HCT116 (cell line): Measurements from ENCODE around the gene CNTN2. TPM values are rescaled to one million over a fixed set of nuclear protein-coding genes. Genes with fewer than 3 reads are reported as not detected.

Experiments used
- ATAC-seq: fragments of 200-7000 bp; cut with Tn5 transposase; 2 replicates; pipeline ENCODE4 v1.9.1; 2020; ENCODE audit warnings: mild to moderate bottlenecking, moderate library complexity
- BruUV-seq: library from RNA; stranded (reverse); fragments of 400-500 nt; replicated peaks from 2 replicates; lab custom pipeline; 2021; lab: Mats Ljungman, UMichigan
- CTCF ChIA-PET: fragments of 300-600 bp; sonication (Branson Sonifier 250); formaldehyde crosslinking; loops from one replicate; lab custom pipeline; 2021; ENCODE audit warnings: antibody characterized with exemption; lab: Charles Lee
- POLR2A ChIA-PET: fragments of 300-600, 350-600 bp; sonication (Branson Sonifier 250); formaldehyde crosslinking; loops from one replicate; lab custom pipeline; 2021; ENCODE audit warnings: antibody characterized with exemption; lab: Charles Lee
- RAD21 ChIA-PET, 2 experiments: fragments of 300-600 bp; sonication (Branson Sonifier 250); formaldehyde crosslinking; loops; one replicate each; lab custom pipeline; 2023; ENCODE audit warnings: low total read pairs in 2 of 2; ENCODE audit not compliant: uncharacterized antibody in 2 of 2, unreplicated experiment in 2 of 2, low non-redundant PET in 1 of 2; lab: Charles Lee
- DNase-seq: peaks from one replicate; pipeline ENCODE4 v3.0.0-alpha.2; 2010; ENCODE audit warnings: low read depth, low spot score
- H2AFZ ChIP-seq: fragments of 200-600 bp; shearing (Covaris generic), sonication (generic); 2 replicates; pipeline ENCODE4 v1.6.1; 2017; ENCODE audit warnings: low read depth, mixed run types, mixed read lengths, antibody characterized with exemption, low read length; ENCODE audit not compliant: poor library complexity, severe bottlenecking
- H3K27ac ChIP-seq: 2 replicates; pipeline ENCODE4 v1.5.1; 2012; ENCODE audit warnings: low read depth, low read length
- H3K27me3 ChIP-seq: fragments of 200-600 bp; sonication (generic); 2 replicates; pipeline ENCODE4 v1.6.1; 2016; ENCODE audit warnings: mixed run types, low read length, mixed read lengths; ENCODE audit not compliant: insufficient read depth
- H3K36me3 ChIP-seq, 2 experiments: fragments of 200-500 bp in 1 of 2; fragments of 200-600 bp in 1 of 2; sonication (Bioruptor generic) in 1 of 2; sonication (generic) in 1 of 2; 2 replicates each; pipeline versions ENCODE4 v1.5.1 to v1.6.1; 2014 to 2016; ENCODE audit warnings: low read length in 2 of 2, inconsistent platforms in 1 of 2, mixed read lengths in 1 of 2, mixed run types in 1 of 2; ENCODE audit not compliant: insufficient read depth in 2 of 2, control insufficient read depth in 1 of 2
- H3K4me1 ChIP-seq, 2 experiments: fragments of 200-600 bp in 1 of 2; sonication (generic) in 1 of 2; 2 replicates each; pipeline versions ENCODE4 v1.5.1 to v1.6.1; 2012 to 2017; ENCODE audit warnings: low read length in 2 of 2, inconsistent platforms in 1 of 2, mild to moderate bottlenecking in 1 of 2, mixed read lengths in 1 of 2, mixed run types in 1 of 2, moderate library complexity in 1 of 2; ENCODE audit not compliant: insufficient read depth in 2 of 2, control insufficient read depth in 1 of 2
- H3K4me2 ChIP-seq: fragments of 200-600 bp; sonication (generic); 2 replicates; pipeline ENCODE4 v1.6.1; 2017; ENCODE audit warnings: mixed run types, low read length, mixed read lengths
- H3K4me3 ChIP-seq, 2 experiments: fragments of 200-600 bp in 1 of 2; sonication (generic) in 1 of 2; replicated peaks in 1 of 2; 2 replicates each; pipeline ENCODE4 v1.5.1; 2011 to 2016; ENCODE audit warnings: low read length in 2 of 2, control low read depth in 1 of 2, low read depth in 1 of 2, mild to moderate bottlenecking in 1 of 2, mixed read lengths in 1 of 2, mixed run types in 1 of 2
- H3K79me2 ChIP-seq: fragments of 200-600 bp; sonication (generic); 2 replicates; pipeline ENCODE4 v1.6.1; 2017; ENCODE audit warnings: mild to moderate bottlenecking, mixed run types, low read length, moderate library complexity, mixed read lengths; ENCODE audit not compliant: insufficient read depth
- H3K9ac ChIP-seq: fragments of 200-600 bp; sonication (generic); 2 replicates; pipeline ENCODE4 v1.6.1; 2016; ENCODE audit warnings: low read length, mixed read lengths
- H3K9me2 ChIP-seq: fragments of 200-600 bp; sonication (generic), shearing (Covaris generic); 2 replicates; pipeline ENCODE4 v1.6.1; 2017; ENCODE audit warnings: mixed run types, mild to moderate bottlenecking, moderate library complexity; ENCODE audit not compliant: insufficient read depth
- H3K9me3 ChIP-seq, 2 experiments: fragments of 200-500 bp in 1 of 2; fragments of 200-600 bp in 1 of 2; sonication (Bioruptor generic) in 1 of 2; sonication (generic) in 1 of 2; 2 replicates each; pipeline ENCODE4 v1.6.1; 2014 to 2017; ENCODE audit warnings: low read length in 2 of 2, mixed read lengths in 2 of 2, inconsistent platforms in 1 of 2, low read depth in 1 of 2, mild to moderate bottlenecking in 1 of 2, mixed run types in 1 of 2, moderate library complexity in 1 of 2; ENCODE audit not compliant: control insufficient read depth in 1 of 2, insufficient read depth in 1 of 2
- H4K20me1 ChIP-seq: fragments of 200-600 bp; sonication (generic), shearing (Covaris generic); 2 replicates; pipeline ENCODE4 v1.6.1; 2017; ENCODE audit warnings: mixed run types, mild to moderate bottlenecking, moderate library complexity; ENCODE audit not compliant: insufficient read depth
- CBX3 ChIP-seq: IDR thresholded peaks from 2 replicates; pipeline ENCODE4 v1.6.1; 2012; ENCODE audit warnings: low read depth
- EGR1 ChIP-seq: IDR thresholded peaks from 2 replicates; pipeline ENCODE4 v1.6.1; 2012; ENCODE audit warnings: low read depth
- ELF1 ChIP-seq: IDR thresholded peaks from 2 replicates; pipeline ENCODE4 v1.6.1; 2012; ENCODE audit warnings: low read depth, borderline replicate concordance
- EZH2 ChIP-seq: fragments of 200-600 bp; sonication (generic); IDR thresholded peaks from 2 replicates; pipeline ENCODE4 v1.6.1; 2017; ENCODE audit warnings: antibody characterized with exemption, mixed run types
- EZH2phosphoT487 ChIP-seq: fragments of 200-600 bp; IDR thresholded peaks from 2 replicates; pipeline ENCODE4 v1.6.1; 2018; ENCODE audit warnings: antibody characterized with exemption, borderline replicate concordance
- JUND ChIP-seq: IDR thresholded peaks from 2 replicates; pipeline ENCODE4 v1.6.1; 2012
- POLR2A ChIP-seq: IDR thresholded peaks from 2 replicates; pipeline ENCODE4 v1.7.0; 2011; ENCODE audit warnings: borderline replicate concordance; ENCODE audit not compliant: insufficient read depth, insufficient read length; ENCODE audit errors: extremely low read depth
- POLR2AphosphoS5 ChIP-seq: IDR thresholded peaks from 2 replicates; pipeline ENCODE4 v1.6.1; 2011; ENCODE audit warnings: mild to moderate bottlenecking, low read depth, low read length, moderate library complexity
- SP1 ChIP-seq: IDR thresholded peaks from 2 replicates; pipeline ENCODE4 v1.6.1; 2012; ENCODE audit warnings: low read depth
- TCF7L2 ChIP-seq: IDR thresholded peaks from 2 replicates; pipeline ENCODE4 v1.7.0; 2011; ENCODE audit warnings: borderline replicate concordance, inconsistent platforms; ENCODE audit not compliant: insufficient read depth, insufficient read length; ENCODE audit errors: extremely low read depth
- ZFX ChIP-seq: fragments of 450-650 bp; IDR thresholded peaks from 2 replicates; pipeline ENCODE4 v1.6.1; 2017
- intact Hi-C: fragments of 100-400 bp; cut with micrococcal nuclease; formaldehyde crosslinking; loops from 2 replicates; pipeline ENCODE4 v1.10.0; 2022
- total RNA-seq: library from RNA; stranded (reverse); gene quantifications from one replicate; pipeline ENCODE4 v1.2.1, GENCODE V29; 2021; ENCODE audit not compliant: unreplicated experiment
- TF ChIP-seq, protein P1 (sequence below), 3 experiments: fragments of 200-600 bp in 1 of 3; sonication (generic) in 1 of 3; IDR thresholded peaks in 2 of 3; conservative IDR thresholded peaks in 1 of 3; 2 replicates each; pipeline ENCODE4 v1.5.1; 2012 to 2017; ENCODE audit warnings: low read depth in 2 of 3, low read length in 2 of 3, antibody characterized with exemption in 1 of 3, borderline replicate concordance in 1 of 3, control low read depth in 1 of 3, mild to moderate bottlenecking in 1 of 3, mixed read lengths in 1 of 3, mixed run types in 1 of 3, moderate library complexity in 1 of 3; ENCODE audit not compliant: insufficient read depth in 1 of 3
- TF ChIP-seq, protein P2 (sequence below): IDR thresholded peaks from 2 replicates; pipeline ENCODE4 v1.6.1; 2012; ENCODE audit warnings: low read depth

The CNTN2 gene
- total RNA-seq, 1 experiment from 2014 or later, result 0.15 TPM

DNA sequence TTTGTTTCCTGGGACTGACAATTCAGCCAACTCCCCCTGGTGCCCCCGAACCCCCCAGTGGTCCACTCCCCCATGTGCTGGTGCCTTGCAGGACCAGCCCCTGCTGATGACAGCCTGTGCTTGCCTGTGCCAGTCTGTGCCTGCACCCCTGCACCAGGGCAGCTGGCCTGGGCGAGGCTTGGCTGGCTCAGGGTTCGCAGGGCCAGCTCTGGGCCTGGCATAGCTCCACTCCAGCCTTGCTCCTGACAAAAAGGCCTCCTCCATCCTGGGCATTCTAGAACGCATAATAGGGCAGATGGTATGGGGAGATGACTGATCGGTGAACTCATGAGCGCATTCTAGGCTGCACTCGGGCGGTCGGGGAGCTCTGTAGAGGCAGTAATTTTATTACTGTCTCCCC is 5.4 kb downstream of the CNTN2 start:
- DNase-seq, result no peak
- no peaks in the 10 kb centered on the region for H3K36me3 ChIP-seq
- no peak overlapping the region for H3K4me2 ChIP-seq
- RAD21 ChIA-PET, result no interaction called here
- H3K4me1 ChIP-seq, result no peaks in the 10 kb centered on the region
- no peaks in the 10 kb centered on the region for H3K9me2 ChIP-seq
- CTCF ChIA-PET, result interaction anchor here (1.9 kb wide), 1 partner anchor 13 kb away, joined by 6 read pairs; no protein-coding TSS in a partner anchor
- no peaks in the 10 kb centered on the region for H3K9me3 ChIP-seq
- POLR2A ChIA-PET, result no interaction called here
- no peak overlapping the region for H2AFZ ChIP-seq
- BruUV-seq, result no TSS peak
- no peak for ATAC-seq
- TF ChIP-seq SP1, result no peak
- no peak for TF ChIP-seq CBX3
- no peak for TF ChIP-seq POLR2AphosphoS5
- no peak for TF ChIP-seq TCF7L2
- no peak for TF ChIP-seq POLR2A
- no peak for TF ChIP-seq ELF1
- no peak for TF ChIP-seq ZFX
- no peak for TF ChIP-seq EZH2phosphoT487
- TF ChIP-seq, protein P1, sequence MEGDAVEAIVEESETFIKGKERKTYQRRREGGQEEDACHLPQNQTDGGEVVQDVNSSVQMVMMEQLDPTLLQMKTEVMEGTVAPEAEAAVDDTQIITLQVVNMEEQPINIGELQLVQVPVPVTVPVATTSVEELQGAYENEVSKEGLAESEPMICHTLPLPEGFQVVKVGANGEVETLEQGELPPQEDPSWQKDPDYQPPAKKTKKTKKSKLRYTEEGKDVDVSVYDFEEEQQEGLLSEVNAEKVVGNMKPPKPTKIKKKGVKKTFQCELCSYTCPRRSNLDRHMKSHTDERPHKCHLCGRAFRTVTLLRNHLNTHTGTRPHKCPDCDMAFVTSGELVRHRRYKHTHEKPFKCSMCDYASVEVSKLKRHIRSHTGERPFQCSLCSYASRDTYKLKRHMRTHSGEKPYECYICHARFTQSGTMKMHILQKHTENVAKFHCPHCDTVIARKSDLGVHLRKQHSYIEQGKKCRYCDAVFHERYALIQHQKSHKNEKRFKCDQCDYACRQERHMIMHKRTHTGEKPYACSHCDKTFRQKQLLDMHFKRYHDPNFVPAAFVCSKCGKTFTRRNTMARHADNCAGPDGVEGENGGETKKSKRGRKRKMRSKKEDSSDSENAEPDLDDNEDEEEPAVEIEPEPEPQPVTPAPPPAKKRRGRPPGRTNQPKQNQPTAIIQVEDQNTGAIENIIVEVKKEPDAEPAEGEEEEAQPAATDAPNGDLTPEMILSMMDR (IDR thresholded peaks at IDR 0.05 in 2 of 3, conservative IDR thresholded peaks at IDR 0.05 in 1 of 3; ENCODE audit: borderline replicate concordance in 1 of 3, insufficient read depth in 1 of 3, low read depth in 2 of 3, low read length in 2 of 3), result no peak
- TF ChIP-seq, protein P2, sequence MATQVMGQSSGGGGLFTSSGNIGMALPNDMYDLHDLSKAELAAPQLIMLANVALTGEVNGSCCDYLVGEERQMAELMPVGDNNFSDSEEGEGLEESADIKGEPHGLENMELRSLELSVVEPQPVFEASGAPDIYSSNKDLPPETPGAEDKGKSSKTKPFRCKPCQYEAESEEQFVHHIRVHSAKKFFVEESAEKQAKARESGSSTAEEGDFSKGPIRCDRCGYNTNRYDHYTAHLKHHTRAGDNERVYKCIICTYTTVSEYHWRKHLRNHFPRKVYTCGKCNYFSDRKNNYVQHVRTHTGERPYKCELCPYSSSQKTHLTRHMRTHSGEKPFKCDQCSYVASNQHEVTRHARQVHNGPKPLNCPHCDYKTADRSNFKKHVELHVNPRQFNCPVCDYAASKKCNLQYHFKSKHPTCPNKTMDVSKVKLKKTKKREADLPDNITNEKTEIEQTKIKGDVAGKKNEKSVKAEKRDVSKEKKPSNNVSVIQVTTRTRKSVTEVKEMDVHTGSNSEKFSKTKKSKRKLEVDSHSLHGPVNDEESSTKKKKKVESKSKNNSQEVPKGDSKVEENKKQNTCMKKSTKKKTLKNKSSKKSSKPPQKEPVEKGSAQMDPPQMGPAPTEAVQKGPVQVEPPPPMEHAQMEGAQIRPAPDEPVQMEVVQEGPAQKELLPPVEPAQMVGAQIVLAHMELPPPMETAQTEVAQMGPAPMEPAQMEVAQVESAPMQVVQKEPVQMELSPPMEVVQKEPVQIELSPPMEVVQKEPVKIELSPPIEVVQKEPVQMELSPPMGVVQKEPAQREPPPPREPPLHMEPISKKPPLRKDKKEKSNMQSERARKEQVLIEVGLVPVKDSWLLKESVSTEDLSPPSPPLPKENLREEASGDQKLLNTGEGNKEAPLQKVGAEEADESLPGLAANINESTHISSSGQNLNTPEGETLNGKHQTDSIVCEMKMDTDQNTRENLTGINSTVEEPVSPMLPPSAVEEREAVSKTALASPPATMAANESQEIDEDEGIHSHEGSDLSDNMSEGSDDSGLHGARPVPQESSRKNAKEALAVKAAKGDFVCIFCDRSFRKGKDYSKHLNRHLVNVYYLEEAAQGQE, result no peak
- TF ChIP-seq JUND, result no peak
- TF ChIP-seq EGR1, result no peak
- TF ChIP-seq EZH2, result no peak
- H3K27me3 ChIP-seq, result peaks cover 36% of the 10 kb centered on the region; the same call in 1 of the 2 replicates
- H4K20me1 ChIP-seq, result no peaks in the 10 kb centered on the region
- H3K4me3 ChIP-seq, result no peak overlapping the region
- H3K79me2 ChIP-seq, result no peaks in the 10 kb centered on the region
- intact Hi-C loops, result no loop called here
- H3K9ac ChIP-seq, result no peak overlapping the region
- no peak overlapping the region for H3K27ac ChIP-seq
